Measurements from ENCODE around the gene USP36.
A peak's percentile ranks its signal among the peaks of the same experiment; 100 is the strongest.
"Not testable (repeated sequence)": the region's sequence is repeated elsewhere in the genome, so short reads cannot be mapped to it uniquely, and the experiment has no call there.

The USP36 gene

DNA sequence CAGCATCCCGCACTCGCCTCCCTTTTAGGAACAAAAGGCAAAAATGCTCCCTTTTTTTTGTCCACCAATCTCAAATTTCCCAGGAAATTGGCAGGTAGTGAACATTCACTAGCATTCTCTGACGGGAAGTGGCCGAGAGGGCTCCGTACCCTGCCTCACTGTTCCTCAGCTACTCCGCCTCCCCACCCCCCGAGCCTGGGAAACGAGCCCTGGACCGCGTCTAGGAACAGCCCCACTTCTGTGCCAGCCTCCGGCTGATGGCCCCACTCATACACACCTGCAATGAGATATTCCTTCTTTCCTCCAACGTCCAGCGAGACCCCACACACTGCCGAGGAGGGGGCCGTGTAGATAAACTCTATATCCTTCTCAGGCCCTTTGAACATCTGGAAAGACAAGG lies 30.0 kb upstream of the USP36 start:
- no peak for DNase-seq

DNA sequence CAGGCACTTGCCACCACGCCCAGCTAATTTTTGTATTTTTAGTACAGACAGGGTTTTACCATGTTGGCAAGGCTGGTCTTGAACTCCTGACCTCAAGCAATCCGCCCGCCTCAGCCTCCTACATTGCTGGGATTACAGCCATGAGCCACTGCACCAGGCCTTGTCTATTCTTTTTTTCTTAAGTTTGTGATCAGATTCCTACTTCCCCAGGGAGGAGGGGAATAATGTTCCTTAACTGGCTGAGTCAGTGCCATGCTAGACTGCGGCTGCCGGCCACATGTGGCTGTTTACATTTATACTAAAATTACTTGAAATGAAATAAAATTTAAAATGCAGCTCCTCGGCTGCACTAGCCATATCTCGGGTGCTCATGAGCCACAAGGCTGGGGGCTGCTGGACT lies 27.8 kb upstream of the USP36 start:
- no peak for DNase-seq

DNA sequence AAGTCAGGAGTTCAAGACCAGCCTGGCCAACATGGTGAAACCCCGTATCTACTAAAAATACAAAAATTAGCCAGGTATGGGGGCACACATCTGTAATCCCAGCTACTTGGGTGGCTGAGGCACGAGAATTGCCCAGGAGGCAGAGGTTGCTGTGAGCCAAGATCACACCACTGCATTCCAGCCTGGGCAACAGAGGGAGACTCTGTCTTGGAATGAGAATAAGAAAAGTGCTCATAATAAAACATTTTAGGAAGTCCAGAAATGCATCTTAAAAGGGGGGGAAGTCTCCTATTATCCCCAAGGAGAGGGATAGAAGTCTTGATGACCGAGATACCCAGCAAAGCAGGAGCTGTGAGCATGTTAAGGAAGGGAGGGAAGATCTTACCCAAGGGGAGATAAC lies 26.4 kb upstream of the USP36 start:
- not testable (repeated sequence) for DNase-seq

DNA sequence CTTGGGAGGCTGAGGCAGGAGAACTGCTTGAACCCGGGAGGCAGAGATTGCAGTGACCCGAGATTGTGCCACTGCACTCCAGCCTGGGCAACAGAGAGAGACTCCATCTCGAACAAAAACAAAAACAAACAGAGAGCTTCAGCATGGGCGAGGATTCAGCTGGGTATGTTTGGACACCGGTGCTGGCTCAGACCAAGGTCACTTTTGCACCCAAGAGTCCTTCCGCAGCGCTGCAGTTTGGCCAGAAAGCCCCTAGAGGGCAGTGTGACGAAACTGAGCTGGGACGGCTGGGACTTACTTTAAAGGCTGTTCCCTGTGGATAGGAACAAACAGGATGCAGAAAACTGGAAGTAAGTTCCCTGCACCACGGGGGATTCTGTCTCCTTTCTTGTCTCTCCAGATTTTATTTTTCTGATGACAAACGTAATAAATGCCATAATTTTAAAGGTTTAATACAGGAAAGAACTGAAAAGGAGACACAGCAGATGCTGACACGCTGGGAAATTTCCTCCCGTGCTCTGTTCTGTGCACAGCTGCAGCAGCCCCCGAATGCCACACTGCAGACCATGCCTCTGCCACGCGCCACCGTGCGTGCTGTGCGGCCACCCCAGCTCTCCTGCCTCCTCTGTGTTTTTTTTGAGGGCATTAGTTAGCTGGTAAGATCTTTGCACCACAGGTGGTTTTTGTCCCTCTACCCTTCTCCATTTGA lies 25.2 kb upstream of the USP36 start:
- DNase-seq, result peak; percentile 84

DNA sequence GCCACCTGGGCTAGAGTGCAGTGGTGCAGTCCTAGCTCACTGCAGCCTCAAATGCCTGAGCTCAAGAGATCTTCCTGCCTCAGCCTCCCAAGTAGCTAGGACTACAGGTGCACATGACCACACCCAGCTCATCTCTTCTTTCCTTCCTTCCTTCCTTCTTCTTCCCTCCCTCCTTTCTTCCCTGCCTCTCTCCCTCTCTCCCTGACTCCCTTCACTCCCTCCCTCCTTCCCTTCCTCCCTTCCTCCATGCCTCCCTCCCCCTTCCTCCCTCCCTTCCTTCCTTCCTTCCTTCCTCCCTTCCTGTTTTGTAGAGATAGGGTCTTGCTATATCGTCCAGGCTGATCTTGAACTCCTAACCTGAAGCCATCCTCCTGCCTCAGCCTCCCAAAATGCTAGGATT lies 23.5 kb upstream of the USP36 start:
- no peak for DNase-seq

DNA sequence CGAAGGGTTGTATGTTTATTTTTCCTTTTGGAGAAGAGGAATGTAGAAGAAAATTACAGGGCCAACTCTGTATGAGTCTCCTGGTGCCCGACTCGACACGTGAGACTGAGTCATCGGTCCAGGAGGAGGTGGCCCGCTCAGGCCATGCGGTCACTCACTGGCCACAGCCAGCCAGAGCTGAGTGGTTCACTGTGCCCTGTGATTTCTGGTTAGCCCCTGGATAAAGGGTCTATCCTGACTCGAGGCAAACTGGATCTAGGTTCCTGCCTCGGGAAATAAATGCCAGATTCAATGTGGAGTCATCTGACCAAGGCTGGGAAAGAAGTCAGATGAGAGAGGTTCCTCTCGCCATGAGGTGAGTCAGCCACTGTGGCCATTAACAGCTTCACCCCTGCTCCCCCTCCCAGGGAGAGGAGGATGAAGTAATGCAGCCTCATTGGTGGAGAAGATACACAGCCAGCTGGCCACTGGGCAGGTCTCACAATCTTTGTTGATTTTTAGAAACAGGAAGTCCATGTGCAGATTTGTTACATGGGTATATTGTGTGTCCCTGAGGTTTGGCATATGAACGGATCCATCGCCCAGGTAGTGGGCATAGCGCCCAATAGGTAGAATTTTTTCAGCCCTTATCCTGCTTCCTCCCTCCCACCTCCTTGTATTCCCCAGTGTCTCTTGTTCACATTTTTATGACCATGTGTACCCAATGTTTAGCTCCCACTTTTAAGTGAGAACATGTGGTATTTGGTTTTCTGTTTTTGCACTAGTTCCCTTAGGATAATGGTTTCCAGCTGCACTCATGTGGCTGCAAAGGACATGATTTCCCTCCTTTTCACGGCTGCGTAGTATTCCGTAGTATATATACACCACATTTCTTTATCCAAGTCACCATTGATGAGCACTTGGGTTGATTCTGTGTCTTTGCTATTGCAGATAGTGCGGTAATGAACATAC lies 21.7 kb upstream of the USP36 start:
- DNase-seq, result peak; percentile 96 to 97

DNA sequence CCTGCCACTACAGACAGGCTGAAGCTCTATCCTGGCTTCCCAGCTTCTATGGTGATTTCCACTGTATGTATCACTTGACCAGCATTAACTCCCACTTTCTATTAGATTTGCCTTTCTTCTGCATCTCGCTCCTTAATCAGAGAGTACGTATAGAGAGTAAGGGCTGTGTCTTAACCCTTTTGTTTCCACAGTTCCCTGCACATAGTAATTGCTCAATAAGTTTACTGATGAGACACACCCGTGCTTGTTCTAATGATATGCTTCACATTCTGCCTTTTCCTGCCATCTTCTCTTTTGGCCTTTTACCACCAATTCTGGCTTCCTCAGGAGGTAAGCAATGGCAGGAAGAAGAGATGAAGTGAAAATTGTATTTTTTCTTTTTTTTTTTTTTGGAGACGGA lies 20.6 kb upstream of the USP36 start:
- DNase-seq, result no peak

DNA sequence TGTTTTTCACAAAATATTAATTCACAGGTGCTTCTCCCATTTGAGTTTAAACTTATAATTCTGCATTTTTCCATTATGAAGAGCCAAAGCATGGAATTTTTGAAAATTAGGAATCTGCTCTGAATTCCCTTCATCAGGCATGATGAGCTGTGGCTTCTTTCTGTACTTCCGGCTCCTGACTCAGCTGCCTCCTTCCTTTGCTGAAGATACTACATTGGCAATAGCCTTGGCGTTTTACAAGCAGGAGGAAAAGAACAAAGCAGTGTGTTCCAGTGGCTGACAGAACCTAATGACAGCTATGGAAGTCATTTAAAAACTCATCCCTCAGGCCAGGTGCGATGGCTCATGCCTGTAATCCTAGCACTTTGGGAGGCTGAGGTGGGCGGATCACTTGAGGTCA lies 18.4 kb upstream of the USP36 start:
- DNase-seq, result no peak

DNA sequence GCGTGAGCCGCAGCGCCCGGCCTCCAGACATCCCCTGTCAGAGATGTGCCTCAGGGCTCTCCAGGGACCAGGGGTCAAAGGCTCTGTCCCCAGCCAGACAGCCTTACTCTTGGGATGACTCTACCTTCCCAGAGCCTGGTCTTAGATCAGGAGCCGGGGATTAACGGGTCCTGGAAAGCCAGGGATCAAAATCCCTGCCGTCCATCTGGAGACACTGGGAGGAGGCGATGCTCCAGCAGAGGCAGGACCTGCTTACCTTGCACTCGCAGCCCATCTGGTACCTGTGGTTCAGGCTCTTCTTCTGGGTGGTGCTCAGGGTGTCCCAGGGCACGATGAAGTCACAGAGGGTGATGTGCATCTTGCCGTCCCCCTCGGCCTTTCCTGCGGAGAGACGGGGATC lies 16.7 kb upstream of the USP36 start:
- no peak for DNase-seq

DNA sequence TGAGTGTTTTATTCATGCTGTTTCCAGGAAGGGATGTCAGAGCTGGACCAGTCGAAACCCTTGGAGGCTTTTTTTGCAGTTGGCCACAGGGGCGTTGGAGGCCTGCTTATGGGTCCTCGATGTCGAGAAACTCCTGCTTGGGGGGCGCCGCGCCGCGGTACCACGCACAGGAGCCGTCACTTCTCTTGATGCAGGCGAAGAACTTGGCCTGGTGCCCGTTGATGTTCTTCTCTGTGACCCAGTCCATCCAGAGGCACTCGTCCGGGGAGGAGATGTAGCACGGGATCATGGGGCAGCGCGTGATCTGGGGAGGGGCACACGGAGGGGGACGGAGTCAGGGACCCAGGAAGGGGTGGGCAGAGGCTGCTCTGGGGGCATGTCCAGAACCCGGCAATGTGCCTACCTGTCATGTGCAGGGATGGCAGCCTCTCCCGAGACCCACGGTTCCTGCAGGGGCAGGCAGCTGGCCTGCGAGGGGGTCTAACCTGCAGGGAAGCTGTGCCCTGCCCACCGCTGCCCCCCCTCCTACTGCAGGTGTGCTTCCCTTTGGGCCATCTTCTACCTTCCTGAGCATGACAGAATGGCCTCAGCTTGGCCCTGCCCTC lies 15.0 kb upstream of the USP36 start:
- DNase-seq, result no peak

DNA sequence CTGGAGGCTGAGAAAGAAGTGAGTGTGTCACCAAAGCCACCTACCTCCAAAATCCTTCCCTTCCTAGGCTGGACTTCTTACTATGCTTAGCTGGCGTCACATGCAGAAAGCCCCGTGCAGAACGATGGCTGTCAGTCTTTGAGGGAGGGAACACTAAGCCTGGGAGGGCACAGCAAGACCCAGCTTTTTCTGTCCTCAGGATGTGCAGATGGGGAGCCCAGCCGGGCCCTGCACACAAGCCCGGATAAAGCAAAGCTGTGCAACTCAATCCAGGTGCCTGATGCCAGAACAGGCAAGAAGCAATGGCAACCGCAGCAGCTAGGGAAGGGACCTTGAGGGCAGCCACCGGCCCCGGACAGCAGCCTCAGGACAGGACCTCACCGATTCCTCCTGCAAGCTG lies 13.9 kb upstream of the USP36 start:
- DNase-seq, result no peak

DNA sequence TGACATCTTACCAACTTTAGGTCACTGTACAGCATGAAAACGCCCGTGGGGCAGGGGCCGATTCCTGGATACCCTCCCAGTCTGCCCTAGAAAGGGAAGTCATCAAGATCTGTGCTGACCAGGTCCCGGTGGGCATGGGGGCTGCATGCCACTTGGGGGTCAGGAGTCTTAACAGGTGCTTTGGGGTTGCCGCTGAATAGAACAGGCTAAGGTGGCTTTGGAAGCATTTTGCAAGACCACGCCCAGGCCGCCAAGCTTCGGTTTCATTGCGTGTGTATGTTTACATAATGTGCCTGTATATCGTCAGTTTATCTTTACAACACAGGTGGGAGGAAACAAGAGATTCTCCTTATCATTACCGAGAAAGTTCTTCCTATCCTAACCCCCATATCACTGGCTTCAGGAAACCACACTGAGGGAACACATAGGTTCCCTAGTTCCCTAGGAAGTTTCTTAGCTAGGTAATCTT lies 13.3 kb upstream of the USP36 start:
- DNase-seq, result no peak

DNA sequence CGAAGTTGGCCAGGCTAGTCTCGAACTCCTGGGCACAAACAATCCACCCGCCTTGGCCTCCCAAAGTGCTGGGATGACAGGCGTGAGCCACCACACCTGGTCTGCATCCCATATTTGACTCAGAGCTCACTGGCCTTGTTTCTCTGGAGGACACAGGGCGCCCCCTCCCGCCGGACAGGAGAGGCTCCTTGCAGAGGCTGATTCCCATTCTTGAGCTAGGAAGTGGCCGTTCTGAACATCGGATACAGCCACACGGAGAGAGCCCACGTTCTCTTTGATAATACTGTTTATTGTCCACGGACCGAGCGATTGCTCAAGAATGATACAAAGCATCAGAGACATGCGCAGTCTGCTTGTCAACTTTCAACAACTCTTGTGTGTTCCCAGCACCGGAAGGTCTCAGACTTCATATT lies 12.1 kb upstream of the USP36 start:
- no peak for DNase-seq

DNA sequence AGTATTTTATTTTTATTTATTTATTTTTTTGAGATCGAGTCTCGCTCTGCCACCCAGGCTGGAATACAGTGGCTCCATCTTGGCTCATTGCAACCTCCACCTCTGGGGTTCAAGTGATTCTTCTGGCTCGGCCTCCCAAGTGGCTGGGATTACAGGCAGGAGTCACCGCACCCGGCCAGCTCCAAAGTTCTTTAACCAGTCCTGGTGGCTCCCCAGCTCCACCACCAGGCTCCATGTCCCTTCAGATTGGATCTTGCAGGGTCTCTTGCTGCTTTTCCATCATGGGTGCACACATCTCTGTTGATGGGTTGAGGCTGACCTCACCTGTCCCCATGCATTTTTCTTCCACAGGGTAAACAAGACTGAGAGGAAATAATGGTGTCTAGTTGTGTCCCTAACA lies 8.4 kb upstream of the USP36 start:
- DNase-seq, result no peak

DNA sequence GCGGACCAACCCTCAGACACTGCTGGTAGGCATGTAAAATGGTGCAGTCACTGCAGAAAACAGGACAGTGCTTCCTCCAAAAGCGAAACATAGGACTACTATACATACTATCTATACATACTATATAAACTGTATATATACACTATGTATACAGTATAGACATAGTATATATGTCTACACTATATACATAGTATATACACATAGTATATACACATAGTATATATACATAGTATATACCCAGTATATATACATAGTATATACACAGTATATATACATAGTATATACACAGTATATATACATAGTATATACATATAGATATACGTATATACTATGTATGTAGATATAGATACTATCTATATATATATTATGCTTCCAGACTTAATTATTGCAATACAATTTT lies 6.4 kb upstream of the USP36 start:
- no peak for DNase-seq

DNA sequence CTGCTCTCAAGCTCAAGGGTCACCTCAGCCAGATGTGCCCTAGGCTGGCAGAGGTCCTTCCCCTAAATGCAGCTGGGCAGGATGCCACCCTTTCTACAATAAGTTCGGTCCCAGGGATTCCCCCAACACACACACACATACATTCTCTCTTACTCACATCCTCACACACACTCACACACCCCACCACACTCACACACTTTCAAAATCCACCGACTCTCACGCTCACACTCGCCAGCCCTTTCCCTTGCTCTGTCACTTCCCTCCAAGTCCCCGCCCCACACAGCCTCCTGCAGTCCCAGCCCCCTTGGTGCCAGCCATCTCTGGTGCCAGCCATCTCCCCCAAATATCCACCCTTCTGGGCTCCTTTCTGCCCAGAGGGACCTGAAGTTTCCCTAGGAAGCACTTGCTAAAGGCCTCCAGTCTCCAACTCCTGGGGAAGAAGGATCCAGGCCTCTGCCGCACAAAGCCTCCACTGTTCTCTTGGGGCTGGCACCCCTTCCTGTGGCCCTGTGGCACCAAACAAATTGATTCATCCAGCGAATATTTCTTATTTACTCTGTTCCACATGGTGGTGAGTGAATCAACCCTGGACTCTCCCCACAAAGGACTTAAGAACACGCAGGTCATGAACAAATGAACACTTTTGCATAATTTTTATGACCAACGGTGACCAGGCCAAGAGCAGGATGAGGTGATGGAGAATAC lies 3.8 kb upstream of the USP36 start:
- DNase-seq, result no peak

DNA sequence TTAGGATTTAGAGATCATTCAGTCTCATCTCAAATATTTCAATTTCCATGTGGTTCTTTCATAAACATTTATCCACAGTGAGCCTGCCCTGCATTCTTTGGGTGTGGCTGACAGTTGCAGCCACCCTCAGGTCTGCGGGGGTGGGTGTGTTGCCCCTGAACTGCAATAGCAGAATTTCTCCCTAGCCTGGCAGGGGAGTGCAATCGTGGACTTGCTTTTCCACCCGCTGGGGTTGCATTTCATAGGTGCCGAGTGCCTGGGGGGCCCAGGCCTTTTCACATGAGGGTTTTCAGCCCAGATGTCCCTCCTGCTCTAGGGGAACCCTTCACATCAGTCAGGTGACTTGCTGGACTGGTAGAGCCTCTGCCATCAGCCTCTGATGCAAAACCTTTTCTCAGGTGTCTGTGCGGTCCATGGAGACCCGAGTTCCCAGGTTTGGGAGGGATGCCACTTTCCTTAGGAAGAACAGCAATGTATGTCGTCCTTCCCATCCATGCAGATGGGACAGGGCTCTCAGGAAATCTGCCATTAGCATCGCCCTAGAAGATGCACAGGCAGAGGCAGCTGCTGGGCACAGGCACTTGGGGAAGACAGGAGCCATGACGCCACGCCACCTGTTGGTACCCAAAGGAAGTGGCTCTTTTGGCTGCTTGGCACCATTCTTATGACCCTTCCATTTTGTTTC lies 2.4 kb upstream of the USP36 start:
- peak; percentile 56 to 61 for DNase-seq

DNA sequence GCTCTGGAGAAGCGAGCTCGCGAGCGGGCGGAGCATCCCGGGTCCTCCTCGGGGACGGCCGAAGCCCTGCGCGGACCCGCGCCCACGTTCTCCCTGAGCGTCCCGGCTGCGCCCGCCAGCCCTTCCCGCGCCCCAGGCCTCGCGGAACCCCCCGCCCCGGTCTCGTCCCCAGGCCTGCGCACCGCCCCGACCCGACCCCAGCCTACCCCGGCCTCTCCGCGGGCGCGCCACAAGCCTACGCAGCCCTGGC lies 159 bp downstream of the USP36 start:
- DNase-seq, result no peak

DNA sequence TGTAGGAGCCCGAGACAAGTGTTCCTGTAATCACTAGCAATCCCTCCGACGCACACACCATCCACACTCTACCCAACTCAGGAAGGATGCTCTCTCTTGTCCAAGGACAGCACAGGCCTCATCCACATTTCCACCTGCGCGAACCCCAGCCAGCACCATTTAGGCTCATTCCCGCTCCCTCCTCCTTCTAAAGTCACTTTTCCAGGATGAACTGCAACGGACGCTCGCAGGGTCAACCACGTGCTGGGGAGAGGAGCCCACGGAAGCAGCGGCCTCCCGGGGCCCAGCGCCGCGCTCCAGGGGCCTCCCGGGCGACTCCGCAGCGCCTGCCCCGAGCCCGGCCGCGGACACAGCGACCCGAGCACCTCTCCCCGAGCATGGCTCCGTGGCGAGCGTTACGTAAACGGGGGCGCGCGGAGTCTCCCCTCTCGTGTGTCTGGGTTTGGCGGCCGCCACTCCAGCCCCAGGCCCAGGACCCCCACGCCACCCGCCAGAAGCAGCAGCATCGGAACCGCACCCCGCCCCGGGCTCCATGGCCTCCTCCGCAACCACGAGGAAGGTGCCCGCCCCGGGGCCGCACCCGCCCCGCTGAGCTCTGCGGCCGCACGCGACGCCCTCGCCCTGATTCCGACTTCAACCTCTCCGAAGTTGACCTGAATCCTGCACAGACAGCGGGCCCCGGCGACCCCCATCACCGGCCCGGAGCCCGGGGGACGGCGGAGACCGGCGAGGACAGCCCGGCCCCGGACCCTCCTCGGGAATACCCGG lies 668 bp downstream of the USP36 start:
- DNase-seq, result peak; percentile 29 to 65

DNA sequence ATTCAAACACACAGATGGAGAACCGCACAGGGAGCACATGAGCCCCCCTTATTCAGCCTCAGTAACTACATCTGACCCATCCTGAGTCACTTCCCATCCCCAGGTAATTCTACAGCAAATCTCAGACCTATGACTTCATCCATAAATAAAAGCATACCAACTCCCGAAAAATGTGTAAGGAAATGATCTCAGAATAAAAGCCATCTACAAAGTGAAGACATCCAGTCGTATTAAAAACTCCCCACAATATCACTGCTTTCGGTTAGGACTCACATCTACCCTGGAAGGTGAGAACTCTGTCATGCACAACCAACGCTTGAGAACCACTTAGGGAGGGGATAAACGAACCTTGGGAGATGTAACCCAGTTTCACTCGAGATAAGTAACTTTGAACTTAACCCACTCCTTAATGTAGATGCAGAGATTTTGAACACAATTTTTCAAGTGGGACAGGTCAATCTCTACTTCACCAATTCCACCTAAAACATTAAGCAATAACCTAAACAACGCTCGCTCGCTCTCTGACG lies 1.3 kb downstream of the USP36 start:
- DNase-seq, result no peak

DNA sequence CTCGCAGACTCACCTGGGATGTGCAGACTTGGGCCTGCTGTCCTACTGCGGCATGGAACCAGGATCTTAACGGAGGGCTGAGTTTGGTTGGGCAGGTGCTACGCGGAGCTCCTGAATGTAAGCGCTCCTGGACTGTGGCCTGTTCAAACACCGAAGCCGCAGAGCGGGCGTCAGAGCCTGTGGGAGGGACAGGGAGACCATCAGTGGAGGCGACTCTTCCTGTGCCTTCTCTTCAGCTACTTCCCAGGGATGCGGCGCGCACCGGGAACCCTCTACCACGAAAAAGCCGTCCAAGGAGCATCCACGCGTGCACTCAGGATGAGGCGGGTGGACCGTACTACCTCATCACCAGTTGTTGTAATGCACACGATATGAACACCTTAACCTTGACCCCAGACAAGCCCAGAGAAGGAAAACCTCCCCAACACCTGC lies 2.0 kb downstream of the USP36 start:
- no peak for DNase-seq

Data from inflammatory macrophage (primary cell).